GM18511 (cell line): ENCODE measurements around the gene LYZL4.

Experiments used
- ATAC-seq: cut with Tn5 transposase; IDR thresholded peaks from one replicate; pipeline ENCODE4 v1.9.1; 2021; ENCODE audit warnings: mild to moderate bottlenecking, moderate library complexity; ENCODE audit not compliant: unreplicated experiment

LYZL4 gene

GRCh38 chr3:42410370-42411131 is at the start of gene LYZL4:
TSS of gene LYZL4 (minus strand) at chr3:42410610. CDS start at chr3:42407251, 3,359 bp downstream.
- no peak for ATAC-seq

- ATAC-seq: no peak
Measured at GRCh38 chr3:42459151-42459550, 48.7 kb upstream of the LYZL4 start.

- ATAC-seq: no peak
Measured at GRCh38 chr3:42456211-42456610, 45.8 kb upstream of the LYZL4 start.

GRCh38 chr3:42451546-42452230 is 41.3 kb upstream of the LYZL4 start:
- no peak for ATAC-seq

GRCh38 chr3:42451116-42451515 is 40.7 kb upstream of the LYZL4 start:
- no peak for ATAC-seq

GRCh38 chr3:42450567-42450966 is 40.2 kb upstream of the LYZL4 start:
- ATAC-seq: no peak

- no peak for ATAC-seq
Measured at GRCh38 chr3:42447481-42447880, 37.1 kb upstream of the LYZL4 start.

GRCh38 chr3:42446111-42447050 is 36.0 kb upstream of the LYZL4 start:
- no peak for ATAC-seq

GRCh38 chr3:42443819-42444436 is 33.5 kb upstream of the LYZL4 start:
- ATAC-seq: peak; percentile 82

- no peak for ATAC-seq
Measured at GRCh38 chr3:42443292-42443691, 32.9 kb upstream of the LYZL4 start.

- no peak for ATAC-seq
Measured at GRCh38 chr3:42442640-42443039, 32.2 kb upstream of the LYZL4 start.

GRCh38 chr3:42441791-42442190 is 31.4 kb upstream of the LYZL4 start:
- no peak for ATAC-seq

- ATAC-seq: no peak
Measured at GRCh38 chr3:42440924-42441323, 30.5 kb upstream of the LYZL4 start.

- ATAC-seq: no peak
Measured at GRCh38 chr3:42439261-42440115, 29.1 kb upstream of the LYZL4 start.

GRCh38 chr3:42438758-42439157 is 28.3 kb upstream of the LYZL4 start:
- ATAC-seq: no peak

- no peak for ATAC-seq
Measured at GRCh38 chr3:42438193-42438592, 27.8 kb upstream of the LYZL4 start.

GRCh38 chr3:42434777-42435380 is 24.5 kb upstream of the LYZL4 start:
- ATAC-seq: no peak

- ATAC-seq: no peak
Measured at GRCh38 chr3:42432485-42432884, 22.1 kb upstream of the LYZL4 start.

- ATAC-seq: no peak
Measured at GRCh38 chr3:42430781-42431532, 20.5 kb upstream of the LYZL4 start.
